ENCODE data around the gene C16orf78. TPM values are rescaled to one million over a fixed set of nuclear protein-coding genes. Genes with fewer than 3 reads are reported as not detected.

The C16orf78 gene
- total and polyA plus RNA-seq, 9 donors: not detected

DNA sequence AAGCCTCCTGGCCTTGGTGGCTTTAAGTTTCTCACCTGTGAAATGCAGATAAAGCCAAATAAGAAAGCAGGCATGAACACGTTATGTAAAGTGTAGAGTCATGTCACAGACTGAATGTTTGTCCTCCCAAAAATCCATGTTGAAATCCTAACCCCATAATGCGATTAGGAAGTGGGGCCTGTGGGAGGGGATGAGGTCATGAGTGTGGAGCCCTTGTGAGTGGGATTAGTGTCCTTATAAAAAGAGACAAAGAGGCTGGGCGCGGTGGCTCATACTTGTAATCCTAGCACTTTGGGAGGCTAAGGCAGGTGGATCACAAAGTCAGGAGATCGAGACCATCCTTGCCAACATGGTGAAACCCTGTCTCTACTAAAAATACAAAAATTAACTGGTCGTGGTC is 19.5 kb upstream of the C16orf78 start:
- Histone ChIP-seq H3K36me3 (no peaks in the 10 kb centered on the region), H3K27me3 (no peaks in the 10 kb centered on the region), H3K27ac (no peak overlapping the region), H3K4me1 (ENCODE audit: insufficient read depth) (no peaks in the 10 kb centered on the region), H3K9me3 (no peaks in the 10 kb centered on the region), H3K4me3 (no peak overlapping the region)
- no peak for DNase-seq
- intact Hi-C loops (cut with DNase I): no loop called here
- WGBS, 3 donors: 85 to 94% (median 89%) methylated on average over 6 of the region's 6 CpGs
- no peak for TF ChIP-seq POLR2A (IDR thresholded peaks at IDR 0.05)
- no peak for TF ChIP-seq EP300 (IDR thresholded peaks at IDR 0.05)
- TF ChIP-seq, protein P1, sequence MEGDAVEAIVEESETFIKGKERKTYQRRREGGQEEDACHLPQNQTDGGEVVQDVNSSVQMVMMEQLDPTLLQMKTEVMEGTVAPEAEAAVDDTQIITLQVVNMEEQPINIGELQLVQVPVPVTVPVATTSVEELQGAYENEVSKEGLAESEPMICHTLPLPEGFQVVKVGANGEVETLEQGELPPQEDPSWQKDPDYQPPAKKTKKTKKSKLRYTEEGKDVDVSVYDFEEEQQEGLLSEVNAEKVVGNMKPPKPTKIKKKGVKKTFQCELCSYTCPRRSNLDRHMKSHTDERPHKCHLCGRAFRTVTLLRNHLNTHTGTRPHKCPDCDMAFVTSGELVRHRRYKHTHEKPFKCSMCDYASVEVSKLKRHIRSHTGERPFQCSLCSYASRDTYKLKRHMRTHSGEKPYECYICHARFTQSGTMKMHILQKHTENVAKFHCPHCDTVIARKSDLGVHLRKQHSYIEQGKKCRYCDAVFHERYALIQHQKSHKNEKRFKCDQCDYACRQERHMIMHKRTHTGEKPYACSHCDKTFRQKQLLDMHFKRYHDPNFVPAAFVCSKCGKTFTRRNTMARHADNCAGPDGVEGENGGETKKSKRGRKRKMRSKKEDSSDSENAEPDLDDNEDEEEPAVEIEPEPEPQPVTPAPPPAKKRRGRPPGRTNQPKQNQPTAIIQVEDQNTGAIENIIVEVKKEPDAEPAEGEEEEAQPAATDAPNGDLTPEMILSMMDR (IDR thresholded peaks at IDR 0.05): no peak

DNA sequence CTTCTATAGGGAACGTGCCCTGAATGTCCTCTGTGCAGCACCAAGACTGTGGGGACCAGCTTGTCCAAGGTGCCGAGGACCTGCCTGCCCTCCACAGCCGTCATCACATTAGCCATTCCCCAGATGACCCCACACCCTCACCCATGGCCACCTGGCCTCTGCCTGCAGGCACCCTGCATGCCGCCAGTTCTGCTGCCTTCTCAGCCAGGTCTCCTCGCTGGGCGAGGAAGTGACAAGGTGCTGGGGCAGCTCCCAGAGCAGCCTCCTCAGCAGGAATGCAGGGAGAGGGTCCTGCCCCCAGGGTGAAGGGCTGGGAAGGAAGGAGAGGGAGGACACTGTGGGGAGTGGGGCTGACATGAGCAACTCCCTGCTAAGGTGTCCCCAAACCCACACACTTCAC is 18.6 kb upstream of the C16orf78 start:
- Histone ChIP-seq H3K36me3 (no peaks in the 10 kb centered on the region), H3K9me3 (no peaks in the 10 kb centered on the region), H3K27ac (no peak overlapping the region), H3K4me1 (ENCODE audit: insufficient read depth) (no peaks in the 10 kb centered on the region), H3K4me3 (no peak overlapping the region), H3K27me3 (no peaks in the 10 kb centered on the region)
- no peak for DNase-seq
- intact Hi-C loops (cut with DNase I): no loop called here
- TF ChIP-seq, protein P1 (IDR thresholded peaks at IDR 0.05): no peak
- TF ChIP-seq POLR2A (IDR thresholded peaks at IDR 0.05): no peak
- TF ChIP-seq EP300 (IDR thresholded peaks at IDR 0.05): no peak
- 75 to 85% (median 75%) methylated on average over 6 of the region's 6 CpGs for WGBS, 3 donors

DNA sequence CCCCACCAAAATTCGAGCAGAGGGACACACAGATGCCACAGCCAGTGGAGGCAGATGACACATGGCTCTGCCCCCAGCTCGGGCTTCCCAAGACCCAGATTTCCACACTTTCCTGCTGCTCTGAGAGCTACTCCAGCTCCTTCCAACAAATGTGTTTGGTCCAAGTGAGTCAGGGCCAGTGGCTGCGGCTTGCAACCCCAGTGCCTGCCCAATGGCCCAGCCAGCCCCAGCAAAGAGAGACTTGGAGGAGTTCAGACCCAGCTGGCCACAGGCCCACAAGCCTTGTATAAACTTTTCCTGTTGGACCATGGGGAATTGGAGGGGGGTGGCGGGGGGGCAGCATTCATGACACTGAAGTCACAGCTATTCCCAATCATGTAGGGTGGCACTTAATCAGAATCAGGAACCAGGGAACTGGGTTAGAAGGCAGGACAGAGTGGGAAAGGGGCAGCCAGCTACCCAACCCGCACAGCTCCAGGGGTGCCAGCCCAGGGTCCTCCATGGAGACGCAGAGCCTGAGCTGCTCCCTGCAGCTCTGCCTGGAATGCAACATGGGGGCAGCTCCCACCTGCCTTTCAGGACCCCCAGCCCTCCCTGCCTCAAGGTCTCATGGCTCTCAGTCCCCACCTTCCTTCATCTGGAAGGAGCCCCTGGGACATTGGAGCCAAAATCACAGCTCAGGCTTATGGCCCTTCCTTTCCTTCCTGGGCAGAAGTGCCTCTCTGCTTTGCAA is 17.5 kb upstream of the C16orf78 start:
- Histone ChIP-seq H3K4me3 (no peak overlapping the region), H3K4me1 (ENCODE audit: insufficient read depth) (no peaks in the 10 kb centered on the region), H3K9me3 (no peaks in the 10 kb centered on the region), H3K27ac (no peak overlapping the region), H3K27me3 (no peaks in the 10 kb centered on the region), H3K36me3 (no peaks in the 10 kb centered on the region)
- TF ChIP-seq POLR2A (IDR thresholded peaks at IDR 0.05) (no peak), EP300 (IDR thresholded peaks at IDR 0.05) (no peak)
- TF ChIP-seq, protein P1 (IDR thresholded peaks at IDR 0.05): no peak
- WGBS, 3 donors: 67 to 75% (median 73%) methylated on average over 6 of the region's 6 CpGs
- no peak for DNase-seq
- intact Hi-C loops (cut with DNase I): no loop called here

DNA sequence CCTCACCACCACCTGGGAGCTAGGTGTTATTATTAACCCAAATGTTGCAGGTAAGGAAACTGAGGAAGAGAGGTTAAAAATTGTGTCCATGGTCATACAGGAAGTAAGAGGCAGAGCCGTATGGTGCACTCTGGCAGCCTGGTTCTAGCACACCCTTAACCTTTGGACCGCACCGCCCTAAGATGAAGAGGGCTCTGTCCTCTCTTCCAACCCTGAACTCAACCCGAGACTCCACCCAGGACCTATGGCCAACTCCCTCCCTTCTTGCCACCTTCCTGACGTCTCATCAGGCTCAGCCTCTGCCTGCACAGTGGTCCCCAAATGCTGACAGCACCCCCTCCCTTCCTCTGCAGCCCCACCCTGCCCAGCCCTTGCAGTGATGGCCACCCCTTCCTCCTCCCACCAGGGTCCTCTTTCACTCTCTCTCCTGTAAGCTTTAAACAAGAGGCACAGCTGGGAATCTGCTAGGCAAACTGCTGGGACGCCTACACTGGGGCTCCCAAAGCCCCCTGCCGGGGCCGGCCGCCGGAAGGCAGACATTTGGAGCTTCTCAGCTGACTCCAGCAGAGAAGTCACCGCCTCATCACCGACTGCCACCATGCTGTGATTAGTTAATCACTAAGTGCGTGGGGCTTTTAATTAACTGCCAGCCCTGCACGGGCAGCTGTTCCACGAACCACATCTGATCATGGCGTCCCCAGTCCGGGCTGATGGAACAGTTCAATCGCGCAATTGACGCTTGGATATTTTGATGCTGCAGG is 16.7 kb upstream of the C16orf78 start:
- intact Hi-C loops (cut with DNase I): no loop called here
- H3K9me3 ChIP-seq: no peaks in the 10 kb centered on the region
- DNase-seq: no peak
- H3K4me1 ChIP-seq (ENCODE audit: insufficient read depth): no peaks in the 10 kb centered on the region
- no peak overlapping the region for H3K27ac ChIP-seq
- H3K36me3 ChIP-seq: no peaks in the 10 kb centered on the region
- TF ChIP-seq EP300 (IDR thresholded peaks at IDR 0.05): no peak
- TF ChIP-seq POLR2A (IDR thresholded peaks at IDR 0.05): no peak
- TF ChIP-seq, protein P1 (IDR thresholded peaks at IDR 0.05): no peak
- no peaks in the 10 kb centered on the region for H3K27me3 ChIP-seq
- H3K4me3 ChIP-seq: no peak overlapping the region
- 39 to 50% (median 44%) methylated on average over 20 of the region's 20 CpGs for WGBS, 3 donors

Measured in ovary (tissue), 9 donors.